Mesendoderm (in vitro differentiated cells): ENCODE results near the gene RAB3GAP2.

Source experiments
- DNase-seq: peaks from one replicate; pipeline ENCODE4 v3.0.0; 2013
- H2AK5ac ChIP-seq: 2 replicates; pipeline ENCODE4 v1.6.1; 2013; ENCODE audit warnings: low read length, inconsistent platforms
- H2BK120ac ChIP-seq: 2 replicates; pipeline ENCODE4 v1.6.1; 2013; ENCODE audit warnings: low read depth, mild to moderate bottlenecking, low read length, moderate library complexity, mixed read lengths
- H2BK15ac ChIP-seq: replicated peaks from 2 replicates; pipeline ENCODE4 v1.6.1; 2013; ENCODE audit warnings: low read depth, mild to moderate bottlenecking, moderate library complexity
- H2BK5ac ChIP-seq: 2 replicates; pipeline ENCODE4 v1.6.1; 2013; ENCODE audit warnings: low read length, inconsistent platforms
- H3K18ac ChIP-seq: 2 replicates; pipeline ENCODE4 v1.6.1; 2013; ENCODE audit warnings: mild to moderate bottlenecking, low read length, mixed read lengths
- H3K23ac ChIP-seq: one replicate; pipeline ENCODE4 v1.6.1; 2013; ENCODE audit warnings: low read length
- H3K27ac ChIP-seq: 2 replicates; pipeline ENCODE4 v1.5.1; 2013; ENCODE audit warnings: low read depth, mild to moderate bottlenecking, inconsistent platforms, low read length, moderate library complexity
- H3K27me3 ChIP-seq: 2 replicates; pipeline ENCODE4 v1.6.1; 2013; ENCODE audit warnings: low read length, control low read depth, mild to moderate bottlenecking, inconsistent platforms; ENCODE audit not compliant: insufficient read depth, poor library complexity
- H3K36me3 ChIP-seq: 2 replicates; pipeline ENCODE4 v1.6.1; 2013; ENCODE audit warnings: low read length, inconsistent platforms; ENCODE audit not compliant: control insufficient read depth, insufficient read depth
- H3K4ac ChIP-seq: one replicate; pipeline ENCODE4 v1.6.1; 2013; ENCODE audit warnings: low read depth, mild to moderate bottlenecking, low read length, moderate library complexity
- H3K4me1 ChIP-seq: 2 replicates; pipeline ENCODE4 v1.6.1; 2013; ENCODE audit warnings: low read depth, low read length, inconsistent platforms; ENCODE audit not compliant: control insufficient read depth
- H3K4me2 ChIP-seq: 2 replicates; pipeline ENCODE4 v1.6.1; 2013; ENCODE audit warnings: low read length
- H3K4me3 ChIP-seq: 2 replicates; pipeline ENCODE4 v1.5.1; 2013; ENCODE audit warnings: mild to moderate bottlenecking, low read length
- H3K56ac ChIP-seq: one replicate; pipeline ENCODE4 v1.6.1; 2013; ENCODE audit warnings: low read length
- H3K79me1 ChIP-seq: 2 replicates; pipeline ENCODE4 v1.6.1; 2013; ENCODE audit warnings: low read length, inconsistent platforms
- H3K79me2 ChIP-seq: 2 replicates; pipeline ENCODE4 v1.6.1; 2013; ENCODE audit warnings: mild to moderate bottlenecking, low read length; ENCODE audit not compliant: control insufficient read depth, insufficient read depth
- H3K9ac ChIP-seq: 2 replicates; pipeline ENCODE4 v1.6.1; 2013; ENCODE audit warnings: low read length, inconsistent platforms
- H4K5ac ChIP-seq: one replicate; pipeline ENCODE4 v1.6.1; 2013; ENCODE audit warnings: low read length
- H4K8ac ChIP-seq: one replicate; pipeline ENCODE4 v1.6.1; 2013; ENCODE audit warnings: low read depth, mild to moderate bottlenecking, control low read depth, low read length, moderate library complexity
- WGBS: extraction: QIAGEN DNeasy Blood & Tissue Kit; methylation state at CpG from one replicate; pipeline ENCODE4 v1.1.7; 2013; ENCODE audit warnings: low lambda C conversion rate, missing lambda C conversion rate; ENCODE audit not compliant: insufficient coverage; ENCODE audit errors: extremely low coverage; 5-methylcytosine and 5-hydroxymethylcytosine counted together

Gene RAB3GAP2

DNA sequence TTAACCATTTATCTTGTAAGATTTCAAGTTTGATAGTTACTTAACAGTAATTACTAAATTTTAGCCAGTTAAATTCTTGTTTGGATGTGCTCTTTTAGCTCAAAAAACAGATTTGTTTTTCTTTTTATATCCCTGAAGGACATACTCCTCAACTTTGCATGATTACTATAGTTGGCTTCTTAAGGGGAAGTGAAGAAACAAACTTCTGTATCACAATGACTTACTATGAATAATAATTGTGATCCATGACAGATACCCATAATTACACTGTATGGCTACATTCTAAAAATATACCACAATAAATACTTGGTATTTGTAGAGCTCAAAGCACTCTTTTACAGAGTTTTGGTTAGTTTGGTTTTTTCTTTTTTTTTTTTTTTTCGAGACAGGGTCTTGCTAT, 122.5 kb downstream of the RAB3GAP2 start:
- Histone ChIP-seq H3K36me3 (peaks cover 2% of the 10 kb centered on the region), H3K23ac (no peak overlapping the region), H3K27ac (no peak overlapping the region), H3K4ac (no peak overlapping the region), H3K79me1 (no peaks in the 10 kb centered on the region), H3K18ac (no peak overlapping the region), H3K4me3 (no peak overlapping the region), H3K56ac (no peak overlapping the region), H4K8ac (no peak overlapping the region), H2BK15ac (no peak overlapping the region), H2BK5ac (no peak overlapping the region), H3K4me1 (no peaks in the 10 kb centered on the region), H4K5ac (no peak overlapping the region), H3K9ac (no peak overlapping the region), H3K27me3 (no peaks in the 10 kb centered on the region), H2BK120ac (no peak overlapping the region), H2AK5ac (no peak overlapping the region), H3K4me2 (no peak overlapping the region), H3K79me2 (no peaks in the 10 kb centered on the region)
- DNase-seq = no peak
- no CpG with 5 or more reads among the region's 1 CpG for WGBS

DNA sequence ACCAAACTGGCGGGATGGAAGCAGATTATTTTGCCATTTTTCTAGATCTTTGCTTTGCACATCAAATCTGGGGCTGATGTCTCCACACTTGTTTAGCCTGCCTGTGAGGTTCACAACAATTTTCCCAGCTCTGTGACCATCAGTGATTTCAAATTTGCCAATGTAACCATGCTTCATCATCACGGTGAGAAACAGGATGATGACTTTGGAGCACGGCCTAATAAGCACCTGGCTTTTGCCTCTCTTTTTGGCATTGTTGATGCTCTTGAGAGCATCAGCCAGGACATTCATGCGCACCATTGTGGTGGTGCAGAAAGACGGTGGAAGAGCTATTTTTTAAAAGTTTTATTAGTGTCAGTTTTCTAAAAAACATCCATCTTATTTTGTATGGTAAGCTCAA, 128.2 kb downstream of the RAB3GAP2 start:
- DNase-seq = no peak
- Histone ChIP-seq H3K79me1 (no peaks in the 10 kb centered on the region), H3K9ac (no peak overlapping the region), H3K4ac (no peak overlapping the region), H3K79me2 (no peaks in the 10 kb centered on the region), H4K8ac (no peak overlapping the region), H2BK15ac (no peak overlapping the region), H3K18ac (no peak overlapping the region), H2BK5ac (no peak overlapping the region), H2BK120ac (no peak overlapping the region), H3K4me3 (no peak overlapping the region), H3K27me3 (no peaks in the 10 kb centered on the region), H3K4me1 (no peaks in the 10 kb centered on the region), H3K4me2 (no peak overlapping the region), H3K23ac (no peak overlapping the region), H3K56ac (no peak overlapping the region), H3K27ac (no peak overlapping the region), H3K36me3 (no peaks in the 10 kb centered on the region), H4K5ac (no peak overlapping the region), H2AK5ac (no peak overlapping the region)
- no CpG with 5 or more reads among the region's 5 CpGs for WGBS

DNA sequence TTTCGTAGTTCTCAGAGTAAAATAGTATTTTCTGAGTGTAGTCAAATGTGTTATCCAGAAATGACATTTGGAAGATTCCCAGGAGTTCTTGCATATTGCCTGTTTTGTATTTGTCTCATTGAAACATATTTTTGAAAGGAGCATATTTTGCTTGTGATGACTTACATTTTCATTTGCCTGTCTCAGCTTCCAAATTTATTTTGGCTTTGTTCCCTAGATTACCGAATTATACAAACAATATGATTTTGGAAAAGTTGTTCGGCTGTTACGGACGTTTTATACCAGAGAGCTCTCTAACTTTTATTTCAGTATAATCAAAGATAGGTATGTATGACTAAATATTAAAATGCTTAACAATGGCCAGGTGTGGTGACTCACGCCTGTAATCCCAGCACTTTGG, 132.3 kb downstream of the RAB3GAP2 start:
- WGBS = no CpG with 5 or more reads among the region's 6 CpGs
- H3K4me3 ChIP-seq = no peak overlapping the region

DNA sequence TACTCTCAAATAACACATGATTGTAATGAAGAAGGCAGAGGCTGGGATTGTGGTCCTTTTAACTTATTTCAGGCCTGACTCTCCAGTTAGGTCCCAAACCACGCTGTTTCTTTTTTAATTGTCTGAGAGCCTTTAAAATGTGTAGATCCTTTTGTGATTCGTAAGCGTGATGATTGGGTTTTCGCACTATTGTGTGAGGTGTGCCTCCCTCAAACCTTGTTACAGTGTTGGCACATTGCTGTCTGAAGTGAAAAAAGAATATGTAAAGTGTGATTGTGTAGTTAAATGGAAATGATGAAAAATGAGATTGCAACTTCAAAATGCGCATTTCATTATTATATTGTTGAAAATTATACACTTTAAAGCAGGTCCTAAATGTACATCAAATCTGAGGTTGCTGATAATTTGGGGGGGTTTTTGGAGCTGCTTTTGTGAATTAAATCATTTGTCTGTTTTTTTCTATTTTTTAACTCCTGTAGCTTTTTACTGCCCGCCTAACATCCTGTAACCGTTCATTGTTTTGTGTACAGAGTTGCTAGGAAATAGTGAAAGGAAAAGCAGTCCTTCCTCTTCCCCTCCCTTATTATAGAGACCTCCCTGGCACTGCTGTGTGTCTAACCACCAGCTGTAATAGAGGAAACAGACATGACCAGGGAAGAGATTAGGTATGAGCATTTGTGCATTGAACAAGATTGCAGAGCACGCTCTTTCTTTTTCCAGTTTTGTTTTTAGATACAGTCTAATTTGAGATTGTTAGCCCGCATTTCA, 135.1 kb downstream of the RAB3GAP2 start:
- Histone ChIP-seq H3K79me2 (no peaks in the 10 kb centered on the region), H3K36me3 (no peaks in the 10 kb centered on the region), H3K4me1 (no peaks in the 10 kb centered on the region), H3K4me3 (no peak overlapping the region), H3K4ac (no peak overlapping the region), H3K27ac (no peak overlapping the region), H3K4me2 (no peak overlapping the region), H3K18ac (no peak overlapping the region), H3K27me3 (no peaks in the 10 kb centered on the region), H4K5ac (no peak overlapping the region), H2BK15ac (no peak overlapping the region), H2BK120ac (no peak overlapping the region), H3K79me1 (no peaks in the 10 kb centered on the region), H3K56ac (no peak overlapping the region), H4K8ac (no peak overlapping the region), H3K23ac (no peak overlapping the region), H2AK5ac (no peak overlapping the region), H3K9ac (no peak overlapping the region), H2BK5ac (no peak overlapping the region)
- no peak for DNase-seq
- WGBS = 100% methylated on average over 1 of the region's 9 CpGs

More for the DNA sequence above, 132.3 kb downstream of the RAB3GAP2 start:
- H4K5ac ChIP-seq = no peak overlapping the region
- H3K4ac ChIP-seq = no peak overlapping the region
- H2BK5ac ChIP-seq = no peak overlapping the region
- H2BK120ac ChIP-seq = no peak overlapping the region
- H3K23ac ChIP-seq = no peak overlapping the region
- H3K4me2 ChIP-seq = no peak overlapping the region
- H3K27me3 ChIP-seq = no peaks in the 10 kb centered on the region
- no peaks in the 10 kb centered on the region for H3K4me1 ChIP-seq
- no peak overlapping the region for H2AK5ac ChIP-seq
- no peak overlapping the region for H3K18ac ChIP-seq
- no peak overlapping the region for H2BK15ac ChIP-seq
- H3K27ac ChIP-seq = no peak overlapping the region
- no peaks in the 10 kb centered on the region for H3K79me2 ChIP-seq
- H3K56ac ChIP-seq = no peak overlapping the region
- no peak overlapping the region for H3K9ac ChIP-seq
- H3K36me3 ChIP-seq = no peaks in the 10 kb centered on the region
- no peaks in the 10 kb centered on the region for H3K79me1 ChIP-seq
- DNase-seq = no peak
- no peak overlapping the region for H4K8ac ChIP-seq

DNA sequence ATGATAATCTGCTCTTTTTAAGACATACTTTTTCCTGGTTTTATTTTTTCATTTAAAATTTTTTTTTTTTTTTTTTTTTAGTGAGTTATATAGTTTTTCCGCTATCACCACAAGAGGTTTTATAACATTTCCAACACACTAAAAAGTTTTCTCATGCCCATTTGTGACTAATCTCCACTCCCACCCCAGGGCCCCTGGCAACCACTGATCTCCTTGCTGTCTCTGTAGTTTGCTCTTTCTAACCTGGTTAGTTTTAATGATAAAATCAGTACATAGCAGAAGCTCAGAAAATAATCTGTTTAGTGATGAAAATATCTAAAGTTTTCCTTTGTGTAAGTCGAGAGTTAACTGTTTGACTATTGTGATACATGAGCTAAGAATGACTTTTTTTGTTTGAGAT, 136.5 kb downstream of the RAB3GAP2 start:
- H3K9ac ChIP-seq = no peak overlapping the region
- no peak overlapping the region for H2BK5ac ChIP-seq
- no peak overlapping the region for H4K8ac ChIP-seq
- H3K18ac ChIP-seq = no peak overlapping the region
- no CpG with 5 or more reads among the region's 2 CpGs for WGBS
- H3K27ac ChIP-seq = no peak overlapping the region
- no peaks in the 10 kb centered on the region for H3K4me1 ChIP-seq
- H3K79me2 ChIP-seq = no peaks in the 10 kb centered on the region
- H3K4me3 ChIP-seq = no peak overlapping the region
- no peak overlapping the region for H2BK15ac ChIP-seq
- H3K4me2 ChIP-seq = no peak overlapping the region
- H2BK120ac ChIP-seq = no peak overlapping the region
- no peak overlapping the region for H4K5ac ChIP-seq
- no peak overlapping the region for H3K56ac ChIP-seq
- H3K4ac ChIP-seq = no peak overlapping the region
- no peak overlapping the region for H2AK5ac ChIP-seq
- DNase-seq = no peak
- no peaks in the 10 kb centered on the region for H3K36me3 ChIP-seq
- no peak overlapping the region for H3K23ac ChIP-seq
- H3K79me1 ChIP-seq = no peaks in the 10 kb centered on the region
- no peaks in the 10 kb centered on the region for H3K27me3 ChIP-seq
